ENCODE results near the gene SPIN3. TPM values are rescaled to one million over a fixed set of nuclear protein-coding genes. Genes with fewer than 3 reads are reported as not detected.
"Not testable (repeated sequence)": the region's sequence is repeated elsewhere in the genome, so short reads cannot be mapped to it uniquely, and the experiment has no call there.

The SPIN3 gene
- 2.8 and 4.2 TPM in 2 replicates for total RNA-seq (2014; rRNA removed; shearing (Covaris generic); ENCODE audit: low replicate concordance)

DNA sequence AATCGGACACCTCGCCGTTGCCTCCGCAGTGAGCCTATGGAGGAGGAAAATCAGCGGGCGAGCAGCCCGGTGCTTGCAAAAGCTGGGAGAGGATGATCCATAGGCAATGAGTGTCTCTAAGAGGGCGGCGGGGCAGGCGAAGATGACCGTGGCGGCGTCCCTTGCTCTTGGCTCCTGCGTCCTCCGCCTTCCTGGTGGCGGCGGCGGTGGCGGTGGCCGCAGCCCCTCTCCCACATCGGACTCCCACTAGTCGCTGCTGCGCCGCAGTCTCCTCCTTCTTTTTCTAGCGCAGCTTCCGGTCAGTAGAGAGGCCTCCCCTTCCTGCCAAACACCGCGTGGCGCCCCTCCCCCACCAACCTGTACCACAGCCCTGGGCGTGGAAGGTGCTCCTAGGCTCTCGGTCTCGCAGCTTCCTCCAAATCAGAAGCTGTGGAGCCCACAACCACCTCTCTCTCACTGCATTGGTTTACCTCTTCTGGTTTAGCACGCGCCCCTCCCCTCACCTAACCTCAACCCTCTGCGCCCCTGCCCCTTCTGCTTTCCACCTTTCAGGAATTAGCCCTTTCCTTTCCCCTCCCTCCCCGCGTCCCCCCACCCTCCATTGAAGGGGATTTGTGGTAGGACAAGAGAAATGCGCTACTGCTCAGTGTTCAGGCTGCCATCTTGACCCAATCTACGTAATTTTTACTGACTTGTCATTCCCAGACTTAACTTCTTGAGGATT is at the start of gene SPIN3:
SPIN3 (minus strand) TSS at position 271 of the 724 bp plus-strand sequence. CDS start 594 bp downstream, outside the sequence.
- peak; percentile 78 for DNase-seq
- Histone ChIP-seq H3K9me3 (no peaks in the 10 kb centered on the region), H3K36me3 (no peaks in the 10 kb centered on the region)

DNA sequence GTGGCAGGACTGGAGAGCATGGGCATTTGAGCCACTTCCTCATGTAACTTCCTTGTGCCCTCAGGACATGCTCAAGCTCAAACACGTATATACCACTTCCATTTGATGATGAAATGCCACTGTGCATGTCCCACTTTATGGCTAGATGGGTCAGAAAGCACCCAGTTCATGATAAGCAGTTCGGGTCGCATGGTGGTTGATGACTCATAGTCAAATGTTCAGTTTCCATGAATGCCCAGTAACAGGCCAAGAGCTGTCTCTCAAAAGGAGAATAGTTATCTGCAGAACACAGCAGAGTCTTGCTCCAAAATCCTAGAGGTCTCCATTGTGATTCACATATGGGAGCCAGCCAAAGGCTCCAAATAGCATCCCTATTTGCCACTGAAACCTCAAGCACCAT is 48.9 kb upstream of the SPIN3 start:
- no peaks in the 10 kb centered on the region for H3K27me3 ChIP-seq
- no peak overlapping the region for H3K4me3 ChIP-seq
- H3K36me3 ChIP-seq: no peaks in the 10 kb centered on the region
- DNase-seq: no peak
- no peaks in the 10 kb centered on the region for H3K9me3 ChIP-seq

More for the DNA sequence above, at the start of gene SPIN3:
- Histone ChIP-seq H3K27me3 (no peaks in the 10 kb centered on the region), H3K4me3 (peak within 1 kb of the TSS; percentile 60)

DNA sequence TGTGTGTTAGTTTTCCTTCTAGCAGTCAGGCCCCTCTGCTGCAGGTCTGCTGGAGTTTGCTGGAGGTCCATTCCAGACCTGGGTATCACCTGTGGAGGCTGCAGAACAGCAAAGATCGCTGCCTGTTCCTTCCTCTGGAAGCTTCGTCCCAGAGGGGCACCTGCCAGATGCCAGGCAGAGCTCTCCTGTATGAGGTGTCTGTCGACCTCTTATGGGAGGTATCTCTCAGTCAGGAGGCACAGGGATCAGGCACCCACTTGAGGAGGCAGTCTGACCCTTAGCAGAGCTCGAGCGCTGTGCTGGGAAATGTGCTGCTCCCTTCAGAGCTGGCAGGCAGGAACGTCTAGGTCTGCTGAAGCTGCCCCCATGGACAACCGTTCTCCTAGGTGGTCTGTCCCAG is 41.9 kb upstream of the SPIN3 start:
- not testable (repeated sequence) for H3K36me3 ChIP-seq, H3K27me3 ChIP-seq, DNase-seq, H3K9me3 ChIP-seq, H3K4me3 ChIP-seq

DNA sequence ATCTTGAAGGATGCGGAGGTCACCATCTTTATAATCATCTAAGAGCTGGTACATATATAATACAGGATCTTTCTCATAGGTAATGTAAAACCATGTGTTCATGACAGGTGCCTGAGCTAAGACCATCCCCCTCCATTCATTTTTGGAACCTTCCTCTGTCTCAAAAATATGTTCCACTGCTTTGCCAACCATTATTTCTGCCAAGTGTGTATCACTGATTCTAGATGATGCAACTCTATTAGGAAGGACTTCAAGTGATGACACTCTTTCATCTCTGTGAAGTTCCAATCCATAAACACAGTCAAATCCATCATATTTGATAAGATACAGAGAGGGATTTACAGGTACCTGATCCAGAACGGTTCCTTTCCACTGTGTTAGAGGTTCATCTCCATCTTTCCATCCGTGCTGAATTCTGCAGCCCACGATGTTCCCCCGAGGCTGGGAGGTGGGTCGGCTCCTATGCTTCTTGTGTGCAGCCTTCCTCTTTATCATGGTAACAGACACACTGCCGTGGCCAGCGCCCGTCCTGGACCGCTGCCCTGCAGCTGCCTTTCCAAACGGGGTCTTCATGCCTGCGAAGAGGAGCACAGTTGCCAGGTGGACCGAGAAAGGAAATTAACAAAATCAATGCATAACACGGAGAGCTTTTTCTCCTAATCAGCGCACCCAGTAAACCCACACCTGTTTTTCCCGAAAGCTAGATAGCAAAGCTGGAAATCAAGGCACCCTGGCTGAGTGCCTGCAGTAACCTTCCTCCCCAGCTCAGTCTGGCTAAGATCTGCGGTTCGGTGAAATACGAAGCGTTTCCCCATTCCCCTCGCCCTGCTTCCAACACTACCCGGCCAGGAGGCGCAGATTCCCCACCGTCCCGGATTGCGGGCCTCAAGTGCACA is 718 bp downstream of the SPIN3 start:
- Histone ChIP-seq H3K9me3 (no peaks in the 10 kb centered on the region), H3K36me3 (no peaks in the 10 kb centered on the region), H3K27me3 (no peaks in the 10 kb centered on the region), H3K4me3 (peak overlapping the region; percentile 60)
- DNase-seq: no peak

DNA sequence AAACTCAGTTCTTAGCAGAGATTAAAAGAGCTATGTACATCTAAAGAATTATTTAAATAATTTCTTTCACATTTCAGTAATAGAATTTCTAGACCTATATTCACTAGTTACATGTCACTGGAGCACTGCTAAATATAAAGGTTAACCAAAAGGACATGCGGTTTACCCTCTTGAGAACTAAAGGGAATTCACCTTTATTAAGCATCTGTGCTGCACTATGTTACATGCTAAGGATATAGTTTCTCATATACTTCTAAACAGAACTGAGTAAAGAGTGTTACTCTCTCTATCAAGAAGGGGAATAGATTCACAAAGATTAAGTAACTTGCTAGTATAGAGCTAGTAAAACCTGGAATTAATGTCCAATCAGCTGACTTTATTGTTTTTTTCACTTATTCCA is 7.6 kb downstream of the SPIN3 start:
- DNase-seq: no peak
- Histone ChIP-seq H3K4me3 (no peak overlapping the region), H3K9me3 (no peaks in the 10 kb centered on the region), H3K27me3 (no peaks in the 10 kb centered on the region), H3K36me3 (no peaks in the 10 kb centered on the region)

DNA sequence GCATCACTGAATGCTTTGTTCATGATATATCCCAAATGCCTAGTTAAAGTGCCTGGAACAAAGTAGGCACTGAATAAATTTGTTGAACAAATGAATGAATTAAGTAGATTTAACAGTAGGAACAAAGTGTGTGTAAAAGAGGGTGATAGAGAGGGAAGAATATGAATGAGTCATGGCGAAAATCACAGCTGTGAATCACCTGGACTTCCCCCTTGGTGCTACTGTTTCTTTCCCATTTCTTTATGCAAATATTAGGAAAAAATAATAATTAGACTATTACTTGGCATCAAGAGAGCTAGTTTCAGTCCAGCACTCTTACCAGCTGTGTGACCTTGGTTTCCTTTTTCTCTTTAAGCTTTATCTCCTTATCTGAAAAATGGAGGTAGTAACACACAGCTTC is 9.2 kb downstream of the SPIN3 start:
- H3K36me3 ChIP-seq: no peaks in the 10 kb centered on the region
- H3K4me3 ChIP-seq: no peak overlapping the region
- no peaks in the 10 kb centered on the region for H3K27me3 ChIP-seq
- DNase-seq: no peak
- H3K9me3 ChIP-seq: no peaks in the 10 kb centered on the region

DNA sequence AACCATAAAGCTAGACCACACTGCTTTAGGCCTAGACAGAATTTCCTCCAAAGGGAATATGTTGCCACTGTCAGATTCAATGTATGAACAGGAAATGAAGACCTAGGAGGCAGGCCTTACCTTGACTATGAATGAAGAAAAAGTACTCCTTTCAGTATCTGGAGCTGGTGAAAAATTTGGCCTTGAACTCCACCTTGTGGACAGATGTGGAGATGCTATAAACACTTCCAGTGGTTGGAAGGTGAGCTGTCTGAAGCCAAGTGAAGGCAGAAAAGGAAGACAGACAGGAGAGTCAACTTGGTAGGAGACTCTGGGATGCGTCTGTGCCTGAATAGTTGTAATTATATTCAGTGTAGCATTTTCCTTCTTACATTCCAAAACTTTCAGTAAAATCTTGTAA is 17.2 kb downstream of the SPIN3 start:
- no peak for DNase-seq
- Histone ChIP-seq H3K9me3 (no peaks in the 10 kb centered on the region), H3K27me3 (no peaks in the 10 kb centered on the region), H3K36me3 (no peaks in the 10 kb centered on the region; the same call in 1 of the 2 replicates), H3K4me3 (no peak overlapping the region)

DNA sequence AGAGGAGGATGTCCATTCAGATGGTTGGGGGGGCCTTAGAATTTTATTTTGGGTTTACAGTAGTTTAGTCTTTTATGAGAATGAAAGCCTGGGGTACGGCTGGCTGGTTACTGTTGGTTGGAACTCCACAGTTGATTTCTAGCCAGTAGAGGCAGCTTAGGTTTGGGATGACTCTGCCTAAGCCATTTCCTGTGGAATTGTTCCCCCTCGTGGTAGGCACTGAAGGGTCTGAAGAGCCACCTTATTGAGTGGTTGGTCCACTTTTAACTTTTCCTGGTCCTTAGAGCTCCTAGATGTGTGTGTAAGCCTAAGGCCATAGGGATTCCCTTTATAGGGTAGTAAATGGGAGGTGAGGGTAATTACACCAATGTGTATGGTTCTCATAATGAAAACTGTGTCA is 19.7 kb downstream of the SPIN3 start:
- no peak for DNase-seq
- Histone ChIP-seq H3K9me3 (no peaks in the 10 kb centered on the region), H3K36me3 (no peaks in the 10 kb centered on the region; the same call in 1 of the 2 replicates), H3K4me3 (no peak overlapping the region), H3K27me3 (no peaks in the 10 kb centered on the region)

DNA sequence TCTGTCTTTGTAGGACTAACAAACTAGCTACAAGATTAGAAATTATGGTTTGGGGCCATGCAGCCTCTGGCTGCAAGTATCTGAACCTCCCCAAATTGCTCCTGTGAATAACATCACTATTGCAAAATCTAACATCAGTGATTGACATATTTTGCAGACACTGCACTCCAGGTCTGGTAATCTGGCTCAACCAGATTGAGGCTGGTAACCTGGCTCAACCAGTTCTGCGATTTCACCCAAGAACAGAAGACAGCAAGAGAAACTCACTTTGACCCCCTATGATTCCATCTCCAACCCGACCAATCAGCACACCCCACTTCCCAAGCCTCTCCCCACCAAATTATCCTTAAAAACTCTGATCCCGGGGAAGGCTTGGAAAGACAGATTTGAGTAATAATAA is 20.9 kb downstream of the SPIN3 start:
- no peaks in the 10 kb centered on the region for H3K9me3 ChIP-seq
- DNase-seq: no peak
- H3K4me3 ChIP-seq: no peak overlapping the region
- no peaks in the 10 kb centered on the region for H3K27me3 ChIP-seq
- H3K36me3 ChIP-seq: no peaks in the 10 kb centered on the region; the same call in 1 of the 2 replicates

DNA sequence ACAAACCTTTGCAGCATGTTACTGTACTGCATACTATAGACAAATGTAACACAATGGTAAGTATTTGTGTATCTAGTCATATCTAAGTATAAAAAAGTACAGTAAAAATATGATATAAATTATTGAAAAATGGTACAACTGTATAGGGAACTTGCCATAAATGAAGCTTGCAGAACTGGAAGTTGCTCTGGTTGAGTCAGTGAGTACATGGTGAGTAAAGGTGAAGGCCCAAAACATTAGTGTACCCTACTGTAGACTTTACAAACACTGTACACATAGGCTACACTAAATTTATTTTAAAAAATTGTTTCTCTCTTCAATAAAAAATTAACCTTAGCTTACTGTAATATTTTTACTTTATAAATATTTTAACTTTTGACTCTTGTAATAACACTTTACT is 25.8 kb downstream of the SPIN3 start:
- Histone ChIP-seq H3K36me3 (no peaks in the 10 kb centered on the region), H3K4me3 (no peak overlapping the region), H3K27me3 (no peaks in the 10 kb centered on the region), H3K9me3 (no peaks in the 10 kb centered on the region)
- no peak for DNase-seq

DNA sequence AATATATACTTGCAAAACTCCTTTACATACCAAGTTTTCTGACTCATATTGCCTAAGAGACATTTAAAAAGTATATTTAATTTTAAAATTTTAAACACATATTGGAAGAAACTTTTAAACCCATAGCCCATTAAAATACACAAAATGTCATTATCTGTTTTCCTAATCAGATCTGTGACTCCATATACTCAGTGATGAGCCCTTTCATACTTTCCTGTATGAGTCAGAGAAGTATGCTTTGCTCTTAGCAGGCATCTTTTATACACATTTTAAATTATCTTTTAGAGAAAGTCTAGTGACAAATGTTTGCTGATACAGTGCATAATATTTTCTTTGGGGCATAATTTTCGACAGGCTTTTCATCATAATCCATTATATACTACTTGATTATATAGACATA is 26.4 kb downstream of the SPIN3 start:
- no peak for DNase-seq

DNA sequence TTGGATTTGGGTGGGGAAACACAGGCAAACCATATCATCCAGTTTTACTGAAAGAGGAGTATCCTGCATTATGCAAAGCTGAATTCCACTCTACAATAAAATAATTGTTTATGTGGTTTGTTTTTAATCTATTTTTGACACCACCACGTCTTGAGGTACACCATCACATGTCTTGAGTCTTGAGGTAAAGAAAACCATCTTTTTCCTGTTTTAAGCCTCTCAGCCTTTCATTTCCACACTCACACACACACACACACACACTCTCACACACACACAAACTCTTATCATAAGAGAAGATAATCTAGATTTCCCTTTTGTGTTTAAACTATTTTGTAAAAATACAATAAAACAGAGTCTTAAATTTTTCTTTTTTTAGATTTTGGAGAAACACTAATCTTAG is 32.0 kb downstream of the SPIN3 start:
- Histone ChIP-seq H3K9me3 (no peaks in the 10 kb centered on the region), H3K36me3 (no peaks in the 10 kb centered on the region), H3K4me3 (no peak overlapping the region), H3K27me3 (no peaks in the 10 kb centered on the region)
- DNase-seq: no peak

More for the DNA sequence above, 26.4 kb downstream of the SPIN3 start:
- no peaks in the 10 kb centered on the region for H3K9me3 ChIP-seq
- H3K36me3 ChIP-seq: no peaks in the 10 kb centered on the region
- no peaks in the 10 kb centered on the region for H3K27me3 ChIP-seq
- H3K4me3 ChIP-seq: no peak overlapping the region

DNA sequence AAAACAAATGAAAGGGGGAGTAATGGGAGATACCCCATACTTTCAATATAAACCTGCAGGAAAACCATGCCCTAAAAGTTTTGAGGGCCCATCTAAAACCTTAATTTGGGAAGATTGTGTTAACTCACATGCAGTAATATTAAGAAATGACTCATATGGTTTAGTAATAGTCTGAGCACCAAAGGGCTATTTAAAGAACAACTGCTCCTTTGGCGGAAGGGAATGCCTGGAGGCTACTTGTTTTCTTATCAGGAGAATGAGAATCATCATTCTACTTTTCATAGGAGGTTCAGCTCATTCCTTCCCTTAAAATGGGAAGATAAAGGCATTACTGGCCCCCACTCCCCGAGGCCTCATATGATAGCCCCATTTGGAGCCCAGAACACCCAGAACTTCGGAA is 47.6 kb downstream of the SPIN3 start:
- no peaks in the 10 kb centered on the region for H3K27me3 ChIP-seq
- no peaks in the 10 kb centered on the region for H3K36me3 ChIP-seq
- peak; percentile 0 for DNase-seq
- H3K9me3 ChIP-seq: no peaks in the 10 kb centered on the region
- no peak overlapping the region for H3K4me3 ChIP-seq

DNA sequence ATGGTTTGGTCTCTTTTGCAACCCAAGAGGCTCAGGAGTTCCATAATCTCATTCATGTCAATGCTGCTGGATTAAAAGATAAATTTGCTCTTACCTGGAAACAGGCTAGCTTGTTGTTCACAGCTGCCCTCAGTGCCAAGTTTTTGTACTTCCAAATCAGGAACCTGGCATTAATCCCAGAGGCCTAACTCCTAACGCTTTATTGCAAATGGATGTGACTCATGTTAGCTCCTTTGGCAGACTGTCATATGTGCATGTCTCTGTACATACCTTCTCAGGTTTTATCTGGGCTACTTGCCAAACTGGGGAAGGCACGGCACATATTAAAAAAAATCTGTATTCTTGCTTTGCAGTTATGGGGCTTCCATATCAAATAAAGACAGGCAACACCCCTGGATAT is 49.1 kb downstream of the SPIN3 start:
- not testable (repeated sequence) for H3K27me3 ChIP-seq, H3K4me3 ChIP-seq, H3K9me3 ChIP-seq, H3K36me3 ChIP-seq
- peak; percentile 44 for DNase-seq

DNA sequence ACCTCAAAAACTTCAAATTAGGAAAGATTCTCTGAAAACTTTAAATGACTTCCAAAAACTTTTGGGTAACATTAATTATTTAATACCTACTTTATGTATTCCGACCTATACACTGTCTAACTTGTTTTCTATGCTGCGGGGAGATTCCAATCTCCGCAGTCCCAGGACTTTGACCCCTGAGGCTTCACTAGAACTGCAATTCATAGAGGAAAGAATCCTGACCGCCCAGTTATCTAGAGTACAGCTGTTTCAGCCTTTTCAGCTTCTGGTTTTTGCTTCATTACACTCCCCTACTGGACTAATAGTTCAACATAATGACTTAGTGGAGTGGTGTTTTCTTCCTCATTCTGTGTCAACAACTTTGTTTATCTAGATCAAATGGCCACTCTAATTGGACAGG is 50.1 kb downstream of the SPIN3 start:
- not testable (repeated sequence) for H3K4me3 ChIP-seq, H3K27me3 ChIP-seq, DNase-seq, H3K9me3 ChIP-seq, H3K36me3 ChIP-seq

DNA sequence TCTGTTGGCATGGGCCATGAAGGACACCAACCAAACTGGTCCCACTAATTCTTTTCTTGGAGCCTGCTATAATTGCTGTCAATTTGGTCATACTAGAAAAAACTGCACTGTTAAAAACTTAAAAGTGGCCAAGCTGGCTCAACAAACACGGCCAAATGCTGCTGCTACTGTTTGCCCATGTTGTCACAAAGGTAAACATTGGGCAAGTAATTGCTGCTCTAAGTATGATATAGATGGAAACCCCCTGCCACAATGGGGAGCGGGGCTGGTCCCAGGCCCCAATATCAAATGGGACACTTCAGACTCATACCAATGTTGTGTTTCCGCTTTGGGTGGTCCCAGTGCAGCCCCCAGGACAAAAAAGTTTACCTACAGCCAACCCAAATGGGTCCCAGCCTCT is 52.1 kb downstream of the SPIN3 start:
- DNase-seq: no peak
- Histone ChIP-seq H3K9me3 (no peaks in the 10 kb centered on the region), H3K4me3 (no peak overlapping the region), H3K27me3 (no peaks in the 10 kb centered on the region), H3K36me3 (no peaks in the 10 kb centered on the region)

Measured in MG63 (cell line).